MM.1S (cell line): Measurements from ENCODE around the gene FBXL12.

Experiments
- EZH2 ChIP-seq: fragments of 300-600 bp; sonication (generic); optimal IDR thresholded peaks from 2 replicates; pipeline ENCODE3; 2017; ENCODE audit warnings: low read depth, mild to moderate bottlenecking, antibody characterized with exemption, low read length, mixed read lengths
- EZH2phosphoT487 ChIP-seq: fragments of 300-600 bp; sonication (generic); IDR thresholded peaks from 2 replicates; pipeline ENCODE4 v1.6.1; 2018; ENCODE audit warnings: antibody characterized with exemption, low read length
- TF ChIP-seq, protein P1 (sequence below): fragments of 300-600 bp; sonication (generic); IDR thresholded peaks from 2 replicates; pipeline ENCODE4 v1.5.1; 2016; ENCODE audit warnings: antibody characterized with exemption, low read length, mixed read lengths

- TF ChIP-seq, protein P1, sequence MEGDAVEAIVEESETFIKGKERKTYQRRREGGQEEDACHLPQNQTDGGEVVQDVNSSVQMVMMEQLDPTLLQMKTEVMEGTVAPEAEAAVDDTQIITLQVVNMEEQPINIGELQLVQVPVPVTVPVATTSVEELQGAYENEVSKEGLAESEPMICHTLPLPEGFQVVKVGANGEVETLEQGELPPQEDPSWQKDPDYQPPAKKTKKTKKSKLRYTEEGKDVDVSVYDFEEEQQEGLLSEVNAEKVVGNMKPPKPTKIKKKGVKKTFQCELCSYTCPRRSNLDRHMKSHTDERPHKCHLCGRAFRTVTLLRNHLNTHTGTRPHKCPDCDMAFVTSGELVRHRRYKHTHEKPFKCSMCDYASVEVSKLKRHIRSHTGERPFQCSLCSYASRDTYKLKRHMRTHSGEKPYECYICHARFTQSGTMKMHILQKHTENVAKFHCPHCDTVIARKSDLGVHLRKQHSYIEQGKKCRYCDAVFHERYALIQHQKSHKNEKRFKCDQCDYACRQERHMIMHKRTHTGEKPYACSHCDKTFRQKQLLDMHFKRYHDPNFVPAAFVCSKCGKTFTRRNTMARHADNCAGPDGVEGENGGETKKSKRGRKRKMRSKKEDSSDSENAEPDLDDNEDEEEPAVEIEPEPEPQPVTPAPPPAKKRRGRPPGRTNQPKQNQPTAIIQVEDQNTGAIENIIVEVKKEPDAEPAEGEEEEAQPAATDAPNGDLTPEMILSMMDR, result no peak
- TF ChIP-seq EZH2phosphoT487, result no peak
- TF ChIP-seq EZH2, result no peak
Observed at GRCh38 chr19:9808855-9809824, 9.7 kb downstream of the FBXL12 start.
